22Rv1 (cell line): ENCODE data around the gene CUX1.
"Not testable (repeated sequence)": the region's sequence is repeated elsewhere in the genome, so short reads cannot be mapped to it uniquely, and the experiment has no call there.

Experiments used
- H3K27ac ChIP-seq: fragments of 450-650 bp; 2 replicates; pipeline ENCODE4 v1.5.1; 2017
- ZFX ChIP-seq: fragments of 450-650 bp; IDR thresholded peaks from 2 replicates; pipeline ENCODE4 v1.6.1; 2017; ENCODE audit warnings: antibody characterized with exemption, borderline replicate concordance
- TF ChIP-seq, protein P1 (sequence below): fragments of 450-650 bp; IDR thresholded peaks from 2 replicates; pipeline ENCODE4 v1.5.1; 2017; ENCODE audit warnings: mild to moderate bottlenecking

The CUX1 gene

DNA sequence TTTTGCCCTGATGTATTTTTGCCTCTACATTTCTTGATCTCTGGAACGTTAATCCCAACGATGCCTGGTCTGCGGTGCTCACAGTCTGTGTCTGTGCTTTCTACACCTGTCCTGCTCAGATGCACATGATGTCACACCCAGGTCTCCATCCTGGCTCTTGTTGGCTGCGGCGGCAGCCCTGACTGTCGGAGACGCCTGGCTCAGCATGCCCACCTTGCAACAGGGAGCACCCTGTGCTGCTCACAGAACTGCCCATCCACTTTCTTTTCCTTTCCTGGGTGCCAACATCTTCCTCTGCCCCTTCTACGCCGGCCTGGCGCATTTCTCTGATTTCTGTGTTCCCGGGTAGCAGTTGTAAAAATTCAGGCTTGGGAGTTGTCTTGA is 106.2 kb downstream of the CUX1 start:
- H3K27ac ChIP-seq = no peak overlapping the region
- TF ChIP-seq, protein P1, sequence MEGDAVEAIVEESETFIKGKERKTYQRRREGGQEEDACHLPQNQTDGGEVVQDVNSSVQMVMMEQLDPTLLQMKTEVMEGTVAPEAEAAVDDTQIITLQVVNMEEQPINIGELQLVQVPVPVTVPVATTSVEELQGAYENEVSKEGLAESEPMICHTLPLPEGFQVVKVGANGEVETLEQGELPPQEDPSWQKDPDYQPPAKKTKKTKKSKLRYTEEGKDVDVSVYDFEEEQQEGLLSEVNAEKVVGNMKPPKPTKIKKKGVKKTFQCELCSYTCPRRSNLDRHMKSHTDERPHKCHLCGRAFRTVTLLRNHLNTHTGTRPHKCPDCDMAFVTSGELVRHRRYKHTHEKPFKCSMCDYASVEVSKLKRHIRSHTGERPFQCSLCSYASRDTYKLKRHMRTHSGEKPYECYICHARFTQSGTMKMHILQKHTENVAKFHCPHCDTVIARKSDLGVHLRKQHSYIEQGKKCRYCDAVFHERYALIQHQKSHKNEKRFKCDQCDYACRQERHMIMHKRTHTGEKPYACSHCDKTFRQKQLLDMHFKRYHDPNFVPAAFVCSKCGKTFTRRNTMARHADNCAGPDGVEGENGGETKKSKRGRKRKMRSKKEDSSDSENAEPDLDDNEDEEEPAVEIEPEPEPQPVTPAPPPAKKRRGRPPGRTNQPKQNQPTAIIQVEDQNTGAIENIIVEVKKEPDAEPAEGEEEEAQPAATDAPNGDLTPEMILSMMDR = no peak
- no peak for TF ChIP-seq ZFX

GRCh38 chr7:101924171-101924570 is 106.7 kb downstream of the CUX1 start:
- H3K27ac ChIP-seq = no peak overlapping the region
- TF ChIP-seq ZFX = no peak
- TF ChIP-seq, protein P1 = no peak

- no peak overlapping the region for H3K27ac ChIP-seq
- TF ChIP-seq ZFX = no peak
- TF ChIP-seq, protein P1 = no peak
Measured at GRCh38 chr7:101926265-101926664, 108.8 kb downstream of the CUX1 start.

GRCh38 chr7:101927389-101927788 is 110.0 kb downstream of the CUX1 start:
- TF ChIP-seq, protein P1 = no peak
- TF ChIP-seq ZFX = no peak
- no peak overlapping the region for H3K27ac ChIP-seq

GRCh38 chr7:101927802-101928201 is 110.4 kb downstream of the CUX1 start:
- H3K27ac ChIP-seq = no peak overlapping the region
- TF ChIP-seq ZFX = no peak
- TF ChIP-seq, protein P1 = no peak

- no peak overlapping the region for H3K27ac ChIP-seq
- TF ChIP-seq, protein P1 = no peak
- TF ChIP-seq ZFX = no peak
Measured at GRCh38 chr7:101929256-101929655, 111.8 kb downstream of the CUX1 start.

GRCh38 chr7:101929911-101930310 is 112.5 kb downstream of the CUX1 start:
- not testable (repeated sequence) for H3K27ac ChIP-seq

DNA sequence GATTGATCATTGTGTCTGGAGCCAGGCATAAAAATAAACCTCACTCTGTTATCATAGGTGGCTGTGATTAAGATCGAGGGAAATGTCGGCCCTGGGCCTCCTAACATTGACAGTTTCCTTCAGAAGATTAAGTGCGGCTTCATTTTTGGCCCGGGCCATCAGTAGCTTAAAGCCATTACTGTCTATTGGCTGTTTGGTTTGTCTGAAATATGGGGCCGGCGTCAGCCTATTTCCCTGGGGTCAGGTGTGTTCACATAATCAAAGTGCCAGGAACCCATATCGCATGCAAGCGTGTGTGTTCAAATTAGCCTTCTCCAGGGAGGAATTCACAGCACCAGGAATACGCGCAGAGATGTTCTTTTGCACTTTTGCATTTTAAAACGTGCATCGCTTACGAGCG is 114.7 kb downstream of the CUX1 start:
- H3K27ac ChIP-seq = no peak overlapping the region
- TF ChIP-seq, protein P1 = no peak
- no peak for TF ChIP-seq ZFX
